NCI-H146 treated with DMSO at 0.1 percent for 48 hours (cell line): Measurements from ENCODE around the gene ZHX3.

Experiments used
- DNase-seq: peaks from one replicate; lab custom pipeline; 2025; ENCODE audit not compliant: unreplicated experiment; lab: John Stamatoyannopoulos, UW

Gene ZHX3

DNA sequence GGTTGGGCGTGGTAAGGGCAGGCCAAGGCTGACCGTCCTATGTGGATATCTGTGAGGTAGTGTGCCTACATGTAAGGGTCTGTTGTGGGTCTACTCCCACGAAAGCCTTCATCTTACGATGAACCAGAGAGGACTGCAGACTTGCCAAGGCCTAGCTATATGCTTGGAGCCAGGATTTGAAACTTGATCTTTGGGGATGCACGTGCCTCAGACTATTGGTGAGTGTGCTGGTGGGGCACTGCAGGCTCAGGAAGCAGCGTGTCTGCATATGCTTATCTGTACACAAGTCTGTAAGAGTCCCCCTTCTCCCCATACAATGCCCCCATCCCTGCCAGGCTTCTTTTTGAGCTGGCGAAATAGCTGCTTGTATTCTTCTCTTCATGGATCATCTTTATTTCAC is 162.3 kb downstream of the ZHX3 start:
- no peak for DNase-seq

DNA sequence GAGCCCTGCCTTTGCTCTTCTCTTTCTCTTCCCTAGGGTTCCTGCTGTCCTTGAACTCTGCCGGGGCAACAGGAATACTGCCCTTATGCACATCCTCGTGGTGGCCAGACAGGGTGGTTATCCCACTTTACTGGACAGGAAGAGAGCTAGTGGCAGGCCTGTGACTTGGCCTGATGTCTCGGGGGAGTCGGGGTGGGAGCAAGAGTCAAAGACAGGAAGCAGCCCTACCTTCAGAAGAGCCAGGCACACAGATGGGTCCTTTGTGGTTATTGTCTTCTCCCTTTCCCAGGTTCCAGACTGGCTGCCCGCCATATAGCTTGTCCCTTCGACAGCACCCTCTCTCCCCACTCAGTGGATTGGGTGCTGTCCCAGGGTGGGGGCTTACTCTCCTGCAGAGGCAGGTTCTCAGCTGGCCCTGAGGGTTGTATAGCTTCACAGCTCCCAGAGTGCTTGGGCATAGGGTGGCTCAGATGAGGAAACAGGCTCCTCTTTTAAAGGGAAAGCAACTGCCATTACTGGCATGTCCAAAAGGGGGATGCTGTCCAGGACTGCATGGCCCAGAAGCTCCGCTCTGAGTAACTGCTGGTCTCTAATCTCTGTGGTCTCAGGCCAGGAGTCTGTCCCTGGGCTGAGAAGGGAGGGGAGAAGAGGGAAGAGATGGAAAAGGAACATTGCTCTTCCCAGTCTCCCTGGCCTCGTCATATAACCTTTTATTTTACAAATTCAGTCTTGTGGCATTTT is 162.9 kb downstream of the ZHX3 start:
- DNase-seq = no peak

DNA sequence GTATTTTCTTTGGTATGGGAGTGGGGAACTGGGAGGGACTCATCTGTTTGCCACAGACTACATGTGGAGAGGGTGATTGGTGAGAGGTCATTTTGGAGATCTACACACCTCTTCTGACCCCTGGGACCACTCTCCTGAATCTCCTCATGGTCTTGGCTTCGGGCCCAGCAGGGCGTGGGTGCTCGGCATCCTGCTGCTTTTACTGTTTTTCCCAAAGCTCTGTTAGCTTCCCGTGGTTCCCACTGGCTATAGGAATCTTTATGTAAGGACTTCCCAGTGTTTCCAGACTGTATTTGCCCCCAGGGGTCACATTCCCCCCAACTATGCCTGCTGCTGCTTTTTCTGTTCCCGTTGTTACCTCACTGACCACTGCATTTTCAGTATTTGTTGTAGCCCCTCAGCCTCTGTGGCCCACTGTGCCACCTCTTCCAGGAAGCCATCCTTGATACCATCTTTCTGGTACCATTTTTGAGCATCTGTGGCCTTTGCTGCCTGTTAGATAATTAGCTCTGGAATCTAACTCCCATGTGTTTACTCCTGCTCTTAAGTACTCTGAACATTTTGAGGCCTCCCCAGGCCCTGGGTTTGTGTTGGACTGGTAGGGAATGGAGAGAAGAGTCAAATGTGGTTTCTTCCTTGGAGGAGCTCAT is 165.3 kb downstream of the ZHX3 start:
- no peak for DNase-seq

DNA sequence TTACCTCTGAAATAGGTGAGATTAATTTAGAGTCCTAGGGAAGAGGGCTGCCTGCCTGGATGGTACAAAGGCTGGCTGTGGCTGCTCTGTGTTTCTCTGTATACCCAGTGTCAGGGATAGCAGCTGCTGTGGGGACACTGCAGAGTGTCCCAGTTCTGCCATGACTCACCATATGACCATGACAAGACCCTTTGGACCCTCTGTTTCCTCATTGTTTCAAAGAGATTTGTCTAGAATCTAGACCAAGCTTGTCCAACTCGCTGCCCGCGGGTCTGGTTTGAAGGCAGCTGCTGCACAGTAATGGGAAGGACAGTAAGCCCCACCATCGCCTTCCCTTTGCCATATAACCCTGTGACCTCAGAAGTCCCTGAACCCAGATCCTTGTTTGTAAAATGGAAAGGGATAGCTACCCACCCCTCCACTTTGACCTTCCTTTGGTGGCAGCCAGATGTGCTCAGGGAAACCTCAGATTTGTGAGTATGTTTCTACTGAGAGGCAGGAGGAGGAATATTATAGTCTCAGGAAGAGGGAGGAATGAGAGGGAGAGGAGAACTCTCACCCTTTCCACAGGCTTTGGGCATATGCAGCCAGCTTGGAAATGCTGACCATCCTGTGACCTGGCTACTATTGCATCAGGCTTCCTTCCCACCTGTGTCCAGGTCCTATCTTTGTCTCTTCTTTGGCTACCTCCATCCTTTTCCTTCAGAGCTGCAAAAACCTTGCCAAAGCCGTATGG is 166.2 kb downstream of the ZHX3 start:
- no peak for DNase-seq

DNA sequence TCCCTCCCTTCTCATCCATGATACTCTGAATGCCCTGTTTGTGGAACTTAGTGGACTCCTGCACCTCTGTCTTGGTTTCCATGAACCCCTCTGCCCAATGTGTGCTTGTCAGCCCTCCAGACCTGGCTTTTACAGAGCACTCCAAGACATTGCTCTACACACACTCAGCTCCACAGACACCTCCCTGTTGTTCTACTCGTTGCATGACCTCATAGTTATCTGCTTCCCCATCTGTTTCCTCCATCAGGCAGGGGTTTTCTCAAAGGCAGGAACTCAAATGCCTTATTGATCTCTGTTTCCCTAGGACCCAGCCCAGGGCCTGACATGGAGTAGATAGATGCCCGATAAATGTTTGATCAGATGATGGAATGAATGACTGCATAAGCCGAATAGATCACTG is 166.9 kb downstream of the ZHX3 start:
- no peak for DNase-seq

DNA sequence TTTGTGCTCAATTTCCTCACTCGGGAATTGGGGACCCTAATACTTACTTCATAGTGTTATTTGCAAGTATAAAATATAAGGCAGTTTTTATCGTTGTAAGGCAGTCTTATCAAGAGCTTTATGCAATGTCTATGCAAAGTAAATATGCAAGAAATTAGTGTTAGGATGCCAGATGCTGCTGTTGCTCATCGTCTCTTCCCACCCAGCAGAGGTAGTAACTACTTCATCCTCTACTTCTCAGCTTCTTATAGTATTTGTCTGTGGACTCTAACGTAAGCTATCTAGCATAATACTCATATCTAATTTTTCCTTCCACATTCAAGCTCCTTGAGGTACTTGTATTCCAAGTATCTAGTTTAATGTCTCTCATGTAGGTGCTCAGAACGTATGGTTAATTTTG is 168.6 kb downstream of the ZHX3 start:
- DNase-seq = no peak

DNA sequence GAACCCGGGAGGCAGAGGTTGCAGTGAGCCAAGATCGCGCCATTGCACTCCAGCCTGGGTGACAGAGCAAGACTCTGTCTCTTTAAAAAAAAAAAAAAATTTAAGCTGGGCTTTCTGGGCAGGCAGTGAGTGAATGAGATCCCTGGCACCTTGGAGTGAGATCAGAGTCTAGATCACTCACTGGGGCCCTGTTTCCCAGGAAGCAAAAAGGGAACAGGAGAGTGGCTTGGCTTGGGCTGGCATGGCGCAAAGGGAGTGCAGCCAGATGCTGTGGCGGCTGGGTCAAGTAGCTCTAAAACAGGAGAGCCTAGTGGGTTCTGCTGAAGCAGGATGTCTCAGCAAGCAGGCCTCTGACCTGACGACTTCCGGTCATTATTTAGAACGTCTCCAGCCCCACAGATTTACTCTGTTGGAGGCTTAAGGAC is 169.8 kb downstream of the ZHX3 start:
- DNase-seq = no peak

DNA sequence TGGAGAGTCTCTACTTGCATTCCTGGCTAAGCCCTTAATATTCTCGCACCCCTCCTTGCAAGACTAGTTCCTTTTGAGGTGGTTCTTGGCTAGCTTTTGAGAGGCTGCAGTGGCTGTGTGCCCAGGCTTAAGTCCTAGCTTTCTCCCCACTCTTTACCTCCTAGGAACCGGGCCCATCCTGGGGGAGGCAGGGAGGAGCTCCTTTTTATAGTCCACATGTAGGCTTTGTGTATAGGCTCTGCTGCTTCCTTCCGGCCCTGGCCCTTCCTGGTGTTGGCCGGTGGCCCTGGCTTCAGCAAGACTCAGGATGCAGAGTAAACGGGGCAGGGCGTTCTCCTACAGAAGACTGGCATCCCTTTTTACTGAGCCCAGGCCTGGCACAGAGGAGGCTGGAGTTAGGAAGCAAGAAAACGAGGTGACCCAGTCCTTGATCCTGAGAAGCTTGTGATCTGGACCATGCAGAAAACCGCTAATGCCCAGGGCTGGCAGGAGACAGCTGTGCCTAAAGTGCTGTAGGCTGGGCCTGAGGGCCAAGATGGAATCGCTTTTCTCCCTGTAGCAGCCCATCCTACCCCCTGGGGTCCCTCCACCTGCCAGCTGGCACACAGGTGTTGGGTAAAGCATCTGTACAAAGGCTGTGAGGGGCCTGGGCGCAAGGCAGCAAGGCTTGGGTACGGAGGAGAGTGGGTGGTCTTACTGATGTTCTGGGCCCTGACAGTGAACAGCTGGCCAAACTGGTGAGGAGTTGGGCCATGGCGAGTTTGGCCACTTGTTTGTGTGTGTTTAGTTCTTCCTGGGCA is 171.5 kb downstream of the ZHX3 start:
- no peak for DNase-seq

DNA sequence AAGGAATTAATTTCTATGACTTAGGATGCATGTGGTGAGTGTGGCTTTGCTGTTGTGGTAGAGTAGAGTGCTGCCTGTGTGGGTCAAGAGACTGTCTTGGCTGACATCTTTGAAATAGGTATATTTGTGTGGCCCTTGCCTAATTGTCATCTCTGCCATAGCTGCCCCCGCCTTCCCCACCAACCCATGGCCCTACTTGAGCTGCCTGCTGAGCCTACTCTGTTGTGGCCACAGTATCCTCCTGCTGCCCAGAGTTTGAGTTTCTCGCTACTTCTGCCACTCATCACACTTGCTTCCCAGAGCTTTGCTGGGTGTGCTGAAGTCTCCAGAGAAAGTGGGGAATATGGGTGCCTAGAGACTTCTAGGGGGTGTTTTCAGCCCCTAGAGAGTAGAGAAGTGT is 172.2 kb downstream of the ZHX3 start:
- no peak for DNase-seq

DNA sequence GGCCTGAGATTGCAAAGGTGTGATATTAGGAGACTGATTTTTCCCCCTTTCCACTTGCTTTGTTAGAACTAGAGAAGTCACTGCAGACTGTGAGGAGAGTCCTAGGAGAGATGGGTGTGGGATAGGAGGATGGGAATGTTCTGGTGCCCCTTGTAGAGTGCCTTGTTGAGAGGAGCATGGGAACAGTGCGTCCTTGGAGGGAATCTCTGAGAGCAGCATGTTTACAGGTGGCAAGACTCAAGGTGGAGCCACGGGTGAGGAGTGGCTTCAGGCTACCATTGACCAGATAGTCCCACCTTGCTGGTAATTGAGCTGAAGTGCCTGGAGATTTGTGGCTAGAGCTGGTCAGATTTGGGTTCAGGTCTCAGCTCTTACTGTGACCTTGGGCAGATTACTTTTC is 174.2 kb downstream of the ZHX3 start:
- no peak for DNase-seq

DNA sequence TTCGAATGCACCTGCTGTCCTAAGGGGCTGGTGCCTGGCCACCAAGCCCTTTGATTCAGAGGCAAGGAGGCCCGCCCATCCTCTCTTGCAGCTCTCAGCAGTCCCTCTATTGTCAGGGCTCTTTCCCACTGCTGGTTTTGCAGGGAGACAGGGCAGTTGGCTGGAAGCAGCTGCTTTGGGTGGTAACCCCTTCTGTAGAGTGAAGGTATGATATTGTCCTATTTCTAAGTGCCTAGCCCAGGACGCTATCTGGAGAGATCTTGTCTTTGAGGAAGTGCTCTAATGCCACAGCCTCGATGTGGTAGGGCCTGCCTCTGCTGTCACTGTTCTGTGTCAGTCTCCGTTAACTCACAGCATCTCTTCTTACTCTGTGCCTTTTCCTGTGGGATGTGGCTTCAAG is 174.6 kb downstream of the ZHX3 start:
- no peak for DNase-seq

DNA sequence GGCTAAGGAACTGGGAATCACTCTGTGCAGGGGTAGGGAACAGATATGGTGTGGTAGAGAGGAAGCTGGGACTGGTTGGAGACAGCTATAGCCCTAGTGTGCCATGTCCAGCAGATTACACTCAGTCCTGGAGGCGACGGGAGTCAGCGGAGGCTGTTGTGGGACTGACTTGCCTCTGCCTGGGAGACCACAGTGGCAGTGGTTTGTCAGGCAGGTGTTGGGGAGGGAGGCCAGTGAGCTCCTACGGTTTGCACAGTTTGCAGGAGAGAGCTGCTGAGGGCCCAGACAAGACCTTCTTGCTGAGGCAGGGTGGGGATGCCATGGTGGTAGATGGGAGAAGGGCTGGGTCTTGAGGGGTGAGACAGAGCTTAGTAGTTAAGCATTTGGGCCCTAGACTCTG is 175.3 kb downstream of the ZHX3 start:
- DNase-seq = no peak

DNA sequence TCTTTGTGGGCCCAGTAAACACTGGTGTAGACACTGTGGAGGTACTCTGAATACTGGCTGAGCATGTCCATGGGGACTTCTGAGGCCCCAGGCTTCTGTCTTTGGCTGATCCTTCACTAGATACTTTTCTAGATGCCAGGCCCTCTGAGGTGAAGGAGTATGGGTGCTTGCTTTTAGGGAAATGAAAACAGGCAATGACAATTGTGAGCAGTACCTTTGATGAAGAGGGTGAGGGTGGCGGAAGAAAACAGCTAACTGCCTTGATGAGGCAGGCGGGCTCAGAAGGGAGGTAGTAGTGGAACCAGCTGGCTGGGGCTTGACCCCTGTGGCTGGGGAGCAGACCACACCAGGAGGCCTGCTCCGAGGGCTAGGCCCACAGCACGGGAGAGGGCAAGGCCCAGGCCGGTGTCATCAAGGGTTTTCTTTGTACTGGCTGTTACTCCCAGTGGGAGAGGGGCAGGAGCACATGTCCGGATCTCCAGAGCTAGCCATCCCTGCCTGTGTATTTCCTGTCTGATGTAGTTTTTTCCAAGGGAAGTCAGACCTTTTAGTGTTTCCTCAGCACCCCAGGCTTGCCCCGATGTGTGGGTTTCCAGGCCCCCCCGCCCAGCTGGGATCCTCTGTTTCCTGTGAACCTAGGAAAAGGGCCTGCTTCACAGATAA is 176.2 kb downstream of the ZHX3 start:
- no peak for DNase-seq

DNA sequence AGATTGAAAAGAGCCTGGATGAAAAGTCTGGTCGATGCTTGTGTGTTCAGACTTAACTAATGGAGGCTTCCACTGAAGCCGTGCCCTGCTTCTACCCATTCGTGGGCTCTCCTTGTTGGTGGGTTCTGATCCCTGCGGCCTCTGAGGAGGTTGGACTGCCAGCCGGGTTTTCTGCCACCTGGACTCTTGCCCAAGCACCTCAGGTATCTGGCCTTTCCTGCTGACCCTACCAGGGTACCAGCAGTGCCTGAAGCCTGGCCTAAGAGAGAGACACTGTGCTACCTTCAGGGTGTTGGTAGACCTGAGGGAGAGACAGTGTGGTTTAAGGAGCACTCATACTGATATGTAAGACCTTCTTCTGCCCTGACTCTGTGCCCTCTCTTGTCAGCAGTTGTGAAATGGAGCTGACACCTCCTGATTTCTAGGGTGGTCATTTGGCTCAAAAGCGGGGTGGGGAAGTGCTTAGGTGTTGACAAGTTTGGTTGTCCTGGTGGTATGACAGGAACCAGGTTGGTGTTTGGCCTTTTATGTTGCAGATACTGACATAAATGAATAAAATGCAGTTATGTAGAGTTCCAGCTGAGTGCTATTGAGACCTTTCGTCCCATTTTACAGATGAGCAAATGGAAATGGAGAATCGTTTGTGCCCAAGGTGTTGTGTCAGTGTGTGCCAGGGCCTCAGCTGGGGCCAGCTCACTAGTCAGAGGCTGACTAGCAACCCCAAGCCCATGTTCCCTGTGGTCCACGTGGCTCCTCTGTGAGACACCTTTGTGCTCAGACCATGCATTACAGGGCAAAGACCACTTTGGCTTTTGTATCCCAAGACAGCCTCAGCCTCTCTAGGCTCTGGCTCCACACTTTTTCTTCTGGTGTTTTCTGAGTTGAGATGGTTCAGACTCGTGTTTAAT is 177.1 kb downstream of the ZHX3 start:
- no peak for DNase-seq

DNA sequence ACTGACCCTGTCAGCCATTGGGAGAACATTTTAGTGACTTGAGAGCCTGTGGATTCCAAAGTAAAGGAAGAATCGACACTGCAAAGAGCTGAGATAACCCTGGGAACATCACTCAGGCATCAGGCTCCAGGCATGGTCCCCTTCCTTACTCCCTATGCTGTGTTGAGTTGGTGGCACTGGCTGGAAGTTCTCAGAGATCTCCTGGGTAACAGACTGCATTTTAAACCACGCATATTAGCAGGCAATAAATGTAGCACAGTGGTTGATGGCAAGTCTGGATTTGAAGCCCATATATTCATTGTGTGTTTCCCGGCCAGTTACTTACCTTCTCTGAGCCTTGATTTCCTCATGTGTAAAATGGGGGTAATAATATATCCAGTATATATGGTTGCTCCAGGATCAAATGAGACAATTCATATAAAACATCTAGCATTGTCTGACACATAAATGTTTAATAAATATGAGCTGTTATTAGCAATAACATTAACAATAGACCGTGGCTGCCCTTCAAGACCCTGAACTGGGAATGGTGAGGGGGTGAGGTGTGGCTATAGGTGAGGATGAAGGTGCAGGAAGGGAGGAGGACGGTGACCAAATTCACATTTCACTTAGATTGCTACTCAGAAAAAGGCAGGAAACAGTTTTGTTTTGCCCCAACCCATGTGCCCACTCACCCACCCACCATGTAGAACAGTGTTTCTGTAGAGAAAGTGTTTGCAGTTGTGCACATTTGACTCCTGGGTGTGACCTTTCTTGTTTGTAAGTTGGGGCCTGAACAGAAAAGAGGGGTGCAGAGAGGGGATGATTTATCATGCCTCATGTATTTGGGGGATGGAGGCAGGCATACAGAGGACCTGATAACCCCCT is 178.1 kb downstream of the ZHX3 start:
- no peak for DNase-seq

DNA sequence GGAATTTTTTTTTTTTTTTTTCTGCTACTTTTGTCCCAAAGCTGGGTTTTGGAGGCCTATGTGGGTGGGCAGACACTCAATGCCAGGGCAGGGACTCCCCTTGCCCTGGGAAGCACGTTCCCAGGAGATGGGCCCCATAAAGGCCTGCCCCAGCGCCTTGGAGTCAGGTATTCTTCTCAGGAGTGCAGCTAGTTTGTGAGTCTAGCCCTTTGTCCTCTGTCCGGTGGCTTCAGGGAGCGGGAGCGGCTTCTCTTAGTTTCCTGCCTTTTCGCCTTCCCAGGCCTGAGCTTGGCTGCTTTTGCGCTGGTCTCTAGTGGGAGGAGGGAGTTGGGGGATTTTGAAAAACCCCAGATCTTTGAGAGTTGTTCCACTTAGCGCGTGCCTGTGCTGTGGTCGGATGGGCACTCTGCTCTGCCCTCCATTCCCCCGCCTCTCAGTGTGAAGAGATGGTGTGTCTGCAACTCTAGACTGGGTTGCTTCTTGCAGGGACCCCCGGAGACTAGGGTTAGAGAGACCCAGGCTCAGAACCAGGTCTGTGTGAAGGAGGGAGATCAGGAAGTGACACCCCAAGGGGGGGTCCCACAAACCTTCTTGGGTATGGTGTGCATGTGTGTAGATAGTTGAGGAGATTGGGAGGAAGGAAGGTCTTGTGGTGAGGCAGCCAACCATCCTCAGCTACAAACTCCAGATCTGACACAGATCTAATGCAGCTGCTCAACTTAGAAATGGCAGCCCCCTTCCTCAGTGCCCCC is 178.9 kb downstream of the ZHX3 start:
- DNase-seq = no peak

DNA sequence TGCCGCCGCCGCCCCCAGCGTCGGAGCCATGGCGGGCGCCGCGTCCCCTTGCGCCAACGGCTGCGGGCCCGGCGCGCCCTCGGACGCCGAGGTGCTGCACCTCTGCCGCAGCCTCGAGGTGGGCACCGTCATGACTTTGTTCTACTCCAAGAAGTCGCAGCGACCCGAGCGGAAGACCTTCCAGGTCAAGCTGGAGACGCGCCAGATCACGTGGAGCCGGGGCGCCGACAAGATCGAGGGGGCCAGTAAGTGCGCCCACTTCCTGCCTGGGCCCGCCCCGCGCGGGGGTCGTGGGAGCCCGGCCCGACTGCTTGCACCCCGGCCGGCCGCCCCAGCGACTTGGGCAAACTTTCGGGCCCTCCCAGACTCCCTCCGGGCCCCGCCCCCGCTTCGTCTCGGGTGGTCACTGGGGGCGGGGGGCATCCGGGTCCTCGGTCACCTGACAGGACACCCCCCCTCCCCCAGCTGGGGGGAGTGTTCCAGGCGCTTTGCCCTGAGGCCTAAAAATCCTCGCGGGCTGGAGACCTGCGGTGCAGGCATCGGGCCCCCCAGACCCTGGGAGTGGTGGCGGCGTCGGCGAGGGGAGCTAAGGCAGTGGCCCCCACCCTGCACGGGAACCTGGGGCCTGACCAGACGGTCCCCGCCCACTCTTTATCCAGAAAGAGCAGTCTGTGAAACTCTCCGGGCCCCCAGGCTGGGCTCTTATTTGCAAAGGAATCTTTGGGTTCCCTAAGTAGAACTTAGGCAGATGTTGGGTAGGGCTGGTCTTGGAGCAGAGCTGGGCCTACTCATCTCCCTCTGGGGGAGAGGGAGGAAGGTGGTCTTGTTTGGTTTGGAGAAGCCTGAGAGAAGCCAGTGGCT is 179.7 kb downstream of the ZHX3 start:
- peak; percentile 26 for DNase-seq
